ENCODE measurements around the gene SUMF1.

Gene SUMF1

DNA sequence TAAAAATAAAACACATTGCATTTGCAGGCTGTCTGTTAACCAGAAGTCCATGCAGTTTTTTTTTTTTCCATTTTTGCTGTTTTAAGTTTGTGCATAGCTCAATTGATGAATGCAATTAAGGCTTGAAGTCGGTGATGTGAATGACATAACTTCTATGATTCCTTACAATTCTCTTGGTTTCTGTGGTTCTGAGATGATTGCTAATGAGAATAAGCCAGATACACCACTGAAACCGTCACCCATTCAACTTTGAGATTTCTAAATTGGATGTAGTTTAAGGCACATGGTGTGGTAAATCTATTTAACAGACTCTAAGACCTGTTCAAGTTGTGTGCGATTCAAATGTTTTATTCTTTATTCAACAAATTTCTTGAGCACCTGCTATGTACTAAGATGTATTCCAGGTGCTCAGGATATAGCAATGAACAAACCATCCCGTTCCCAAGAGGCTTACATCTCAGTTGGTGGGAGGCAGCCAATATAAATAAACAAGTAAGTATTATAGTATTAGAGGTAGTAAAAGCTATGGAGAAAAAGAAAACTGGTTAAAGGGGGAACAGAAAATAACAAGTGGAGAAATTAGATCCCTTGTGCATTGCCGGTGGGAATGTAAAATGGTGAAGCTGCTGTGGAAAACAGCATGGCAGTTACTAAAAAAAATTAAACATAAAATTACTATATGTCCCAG lies 30.1 kb upstream of the SUMF1 start:
- DNase-seq (ENCODE audit: low spot score): no peak

DNA sequence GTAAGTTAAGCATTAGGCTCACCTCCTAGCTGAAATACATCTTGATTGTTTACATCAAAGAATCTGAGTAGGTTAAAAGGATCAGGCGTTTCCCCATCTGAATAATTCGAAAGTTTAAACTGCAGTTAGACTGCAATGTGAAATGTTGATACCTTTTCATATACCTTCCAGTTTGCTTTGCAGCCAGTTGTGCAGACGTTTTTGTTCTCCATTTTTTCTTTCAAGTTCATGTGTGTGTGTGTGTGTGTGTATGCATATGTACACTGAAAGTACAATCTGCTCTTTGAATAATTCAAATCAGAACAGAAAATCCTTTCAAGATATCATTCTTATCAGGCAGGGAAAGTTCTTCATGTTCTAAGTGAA lies 29.0 kb upstream of the SUMF1 start:
- no peak for DNase-seq (ENCODE audit: low spot score)

DNA sequence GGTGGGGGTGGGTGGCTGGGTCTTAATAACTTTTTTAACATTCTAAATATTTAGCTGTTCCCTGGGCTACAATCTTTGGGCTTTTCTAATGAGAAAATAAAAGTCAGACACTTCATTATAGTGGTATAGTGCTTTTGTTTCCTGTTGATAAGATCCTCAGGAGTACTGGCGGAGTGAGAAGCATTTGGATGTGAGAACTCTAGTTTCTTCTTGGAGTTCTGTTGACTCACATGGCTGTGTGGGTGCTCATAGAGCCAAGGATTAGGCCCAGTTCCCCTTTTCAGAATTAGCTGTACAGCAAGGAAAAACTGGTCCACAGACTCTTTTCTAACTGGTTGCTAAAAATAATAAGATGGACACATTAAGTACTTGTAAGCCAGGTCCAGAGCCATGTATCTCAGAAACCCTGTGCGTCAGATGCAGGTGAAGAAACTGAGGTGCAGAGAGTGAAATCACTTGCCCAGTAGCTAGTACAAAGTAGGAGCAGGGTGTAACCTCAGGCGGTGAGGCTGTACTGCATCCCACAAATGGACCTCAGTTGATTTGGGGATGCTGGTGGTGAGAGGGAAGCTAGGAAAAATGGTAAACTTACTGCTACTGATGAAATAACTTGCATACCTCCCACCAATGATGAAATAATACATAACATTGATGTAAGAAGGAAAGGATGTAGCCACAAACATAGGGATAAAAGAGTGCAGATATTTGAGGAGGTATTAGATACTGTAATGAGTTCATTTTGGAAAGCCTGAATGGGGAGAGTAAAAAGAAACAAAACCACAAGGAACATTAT lies 28.4 kb upstream of the SUMF1 start:
- DNase-seq (ENCODE audit: low spot score): no peak

DNA sequence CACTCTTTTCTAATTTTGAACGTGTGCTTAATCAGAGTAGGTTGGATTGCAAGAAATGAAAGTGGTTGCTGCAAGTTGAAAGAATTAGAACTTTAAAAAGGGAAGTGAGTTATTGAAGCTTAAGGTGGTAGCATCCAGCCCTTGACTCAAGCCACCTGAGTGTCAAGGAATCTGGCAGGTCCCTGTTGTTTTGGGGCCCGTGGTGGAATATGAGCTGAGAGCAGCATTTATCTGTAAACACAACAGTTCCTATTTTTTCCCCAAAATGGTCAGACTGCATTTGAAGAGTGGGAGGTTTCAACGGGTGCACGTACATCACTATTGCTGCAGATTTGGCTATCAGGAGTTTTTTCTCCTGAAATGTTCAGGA lies 27.8 kb upstream of the SUMF1 start:
- no peak for DNase-seq (ENCODE audit: low spot score)

DNA sequence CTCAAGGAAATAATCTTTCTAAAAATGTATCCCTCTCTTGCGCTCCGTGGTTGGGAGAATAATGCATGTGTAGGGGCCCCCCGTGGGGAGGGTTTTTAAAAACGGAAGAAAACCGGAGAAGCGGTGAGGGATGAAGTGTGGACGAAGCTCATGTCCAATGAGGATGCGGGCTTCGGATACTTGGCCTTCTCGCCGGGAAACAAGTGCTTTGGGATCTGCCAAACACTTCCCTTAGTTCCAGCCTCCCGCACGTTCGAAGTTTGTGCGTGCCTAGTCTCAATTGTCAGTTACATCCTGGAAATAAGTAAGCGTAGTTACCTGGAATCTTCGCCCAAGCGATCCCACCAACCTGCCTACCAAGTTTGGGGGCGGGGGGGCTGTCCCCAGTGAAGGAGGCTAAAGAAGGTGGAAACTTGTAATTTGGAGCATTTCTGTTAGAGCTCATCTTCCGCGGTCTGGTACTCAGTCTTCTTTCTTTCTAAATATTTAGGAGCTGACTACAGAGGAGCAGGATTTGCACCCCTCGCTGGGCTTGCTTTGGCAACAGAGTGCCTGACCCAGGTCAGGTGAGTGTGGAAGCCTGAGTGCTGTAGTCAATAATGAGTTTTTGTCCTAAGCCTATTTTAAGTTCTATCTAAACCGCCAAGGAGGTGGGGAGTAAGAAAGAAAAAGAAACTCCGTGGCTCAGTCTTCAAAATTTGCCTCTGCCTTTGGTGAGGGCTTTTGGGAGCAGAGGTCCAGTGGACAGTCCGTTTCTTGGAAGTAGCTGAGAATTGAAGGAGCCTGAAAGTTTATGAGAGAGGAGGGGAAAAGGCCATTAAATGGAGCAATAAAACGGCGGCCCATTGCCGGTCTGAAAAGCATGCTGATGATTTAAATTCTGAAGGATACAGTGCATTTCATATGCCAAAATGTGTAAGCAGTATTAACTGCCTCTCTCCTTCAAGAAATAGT lies 27.1 kb upstream of the SUMF1 start:
- DNase-seq (ENCODE audit: low spot score): no peak

DNA sequence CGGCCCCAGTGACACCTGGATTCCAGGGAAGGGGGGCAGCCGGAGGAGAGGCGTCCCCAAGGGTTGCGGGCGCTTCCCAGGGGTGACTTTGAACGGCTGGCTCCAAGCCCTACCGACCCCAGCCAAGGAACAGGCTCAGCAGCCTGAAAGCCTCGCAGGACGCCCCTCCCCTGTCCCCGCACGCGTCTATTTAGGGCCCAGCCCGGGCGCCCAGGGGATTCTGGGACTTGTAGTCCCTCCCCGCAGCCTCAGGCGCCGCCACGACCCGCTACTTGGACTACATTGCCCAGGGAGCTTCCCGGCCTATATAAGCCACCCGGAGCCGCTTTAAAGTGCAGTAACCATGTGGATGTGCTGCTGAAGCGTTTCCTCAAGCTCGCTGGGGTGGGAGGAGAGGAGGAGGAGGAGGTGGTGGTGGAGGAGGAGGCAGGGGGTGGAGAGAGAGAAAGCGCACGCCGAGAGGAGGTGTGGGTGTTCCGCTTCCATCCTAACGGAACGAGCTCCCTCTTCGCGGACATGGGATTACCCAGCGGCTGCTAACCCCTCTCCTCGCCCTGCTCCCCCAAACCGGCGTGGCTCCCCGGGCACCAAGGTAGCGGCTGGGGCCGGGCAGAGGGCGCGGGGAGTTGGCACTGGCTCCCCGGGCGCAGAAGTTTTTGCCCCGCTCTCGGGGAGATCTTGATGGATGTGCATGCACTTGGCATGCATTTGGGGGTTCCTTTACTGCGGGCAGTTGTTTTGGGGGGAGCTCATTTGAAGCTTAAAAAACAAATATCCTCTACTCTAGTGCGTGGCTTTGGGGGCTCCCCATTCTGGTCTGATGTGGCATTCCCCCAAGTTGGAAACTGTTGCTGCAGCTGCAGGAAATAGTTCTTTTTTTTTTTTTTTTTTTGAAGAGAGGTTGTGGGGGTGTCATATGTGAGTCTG lies 26.2 kb upstream of the SUMF1 start, which contains the start of gene ITPR1:
Gene ITPR1 (plus strand): TSS at position 335 of the 927 bp plus-strand sequence. CDS start 23,144 bp downstream, outside the sequence.
- peak; percentile 97 for DNase-seq (ENCODE audit: low spot score)

DNA sequence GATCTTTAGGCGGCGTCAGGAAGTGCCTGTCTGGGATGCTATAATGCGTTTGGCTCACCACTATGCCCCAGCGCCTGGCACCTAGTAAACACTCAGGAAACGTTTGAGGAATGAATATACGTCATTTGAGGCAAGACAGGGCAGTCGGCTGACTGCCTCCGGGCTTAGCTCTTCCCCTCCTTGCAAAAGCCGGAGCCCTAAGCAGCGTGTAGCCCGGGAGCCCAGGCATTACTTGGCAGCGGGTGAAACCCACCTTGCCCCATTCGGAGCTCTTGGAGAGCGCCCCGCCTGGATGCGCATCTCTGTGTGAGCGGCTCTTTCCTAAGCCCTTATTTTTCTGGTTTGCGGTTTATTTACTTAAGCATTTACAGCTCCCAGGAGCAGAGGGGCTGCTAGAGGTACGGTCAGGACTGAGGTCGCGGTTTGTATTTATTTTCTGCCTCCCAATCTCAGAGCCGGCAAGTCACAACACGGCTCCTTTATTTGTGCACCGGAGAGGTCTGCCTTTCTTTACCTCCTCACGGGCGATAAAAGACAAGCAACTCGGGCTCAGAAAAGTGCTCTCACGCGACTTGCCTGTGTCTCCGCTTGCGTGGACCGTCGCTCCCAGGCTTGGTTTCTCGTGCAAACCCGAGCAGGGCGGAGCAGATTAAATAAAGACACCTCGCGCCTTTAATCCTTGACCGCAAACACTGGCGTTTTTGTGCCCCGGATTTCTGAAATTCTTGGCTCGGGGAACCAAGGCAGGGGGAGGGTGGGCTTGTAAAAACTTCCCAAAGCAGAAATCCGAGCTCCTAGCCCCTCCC lies 25.3 kb upstream of the SUMF1 start:
- DNase-seq (ENCODE audit: low spot score): peak; percentile 35

DNA sequence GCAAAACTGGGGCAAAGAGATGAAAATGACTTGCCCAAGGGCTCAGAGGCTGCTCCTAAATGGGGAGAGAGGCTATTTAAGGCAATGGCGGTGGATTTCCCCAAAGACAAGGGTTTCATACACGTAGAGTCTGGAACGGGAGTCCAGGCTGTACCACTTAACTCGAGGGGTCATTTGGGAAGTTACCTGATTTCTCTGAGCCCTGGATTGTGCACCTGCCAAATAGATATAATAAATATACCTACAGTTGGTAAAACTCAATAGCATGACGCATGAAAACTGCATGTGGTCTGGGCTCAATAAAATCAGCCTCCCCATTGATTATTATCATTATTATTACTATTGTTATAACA lies 24.8 kb upstream of the SUMF1 start:
- no peak for DNase-seq (ENCODE audit: low spot score)

DNA sequence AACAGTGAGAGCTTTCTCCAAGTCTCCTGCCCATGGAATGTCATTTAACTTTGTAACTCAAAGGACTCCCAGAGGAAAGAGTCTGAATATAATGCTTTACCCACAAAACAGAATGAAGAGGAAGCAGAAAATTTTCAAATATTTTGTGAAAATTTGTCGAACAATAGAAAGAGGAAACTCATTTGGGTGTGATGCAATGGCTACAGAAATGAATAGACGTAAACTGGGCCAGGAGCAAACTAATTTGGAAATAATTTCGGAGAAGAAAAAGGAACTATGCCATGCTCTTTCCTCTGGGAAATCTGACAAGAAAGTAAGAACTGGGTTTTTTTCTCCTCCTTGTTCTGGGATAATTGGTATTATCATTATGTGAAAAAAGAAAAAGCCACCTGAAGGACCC lies 11.2 kb upstream of the SUMF1 start:
- DNase-seq (ENCODE audit: low spot score): no peak

DNA sequence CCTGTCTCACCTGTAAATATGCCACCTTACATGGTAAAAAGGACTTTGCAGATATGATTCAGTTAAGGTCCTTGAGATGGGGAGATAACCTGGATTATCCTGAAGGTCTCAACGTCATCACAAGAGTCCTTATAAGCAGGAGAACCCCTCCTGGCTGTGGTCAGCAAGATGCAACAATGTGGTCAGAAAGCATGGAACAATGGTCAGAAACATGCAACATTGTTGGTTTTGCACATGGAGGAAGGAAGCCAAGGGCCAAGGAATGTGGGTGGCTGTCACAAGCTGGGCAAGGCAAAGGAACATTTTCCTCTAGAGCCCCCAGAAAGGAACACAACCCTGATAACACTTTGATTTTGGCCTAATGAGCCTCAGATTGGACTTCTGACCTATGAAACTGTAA lies 9.4 kb upstream of the SUMF1 start:
- no peak for DNase-seq (ENCODE audit: low spot score)

DNA sequence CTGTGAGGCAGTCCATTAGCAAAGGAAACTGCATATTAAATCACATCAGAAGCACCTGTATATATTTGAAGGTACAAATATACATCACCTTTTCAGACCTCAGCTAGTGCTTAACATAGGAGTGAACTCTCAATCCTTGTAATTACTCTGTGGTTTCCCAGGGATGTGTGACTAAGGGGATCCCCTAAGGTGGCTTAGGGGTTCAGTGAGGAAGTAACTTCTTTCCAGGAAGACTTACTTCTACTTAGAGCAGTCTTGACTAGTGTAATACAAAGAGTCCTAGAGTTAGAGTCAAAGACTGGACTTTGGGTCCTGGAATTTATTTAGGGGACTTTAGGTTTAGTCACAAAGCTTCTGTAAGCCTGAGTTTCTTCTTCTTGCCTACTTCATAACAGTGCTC lies 8.7 kb upstream of the SUMF1 start:
- no peak for DNase-seq (ENCODE audit: low spot score)

DNA sequence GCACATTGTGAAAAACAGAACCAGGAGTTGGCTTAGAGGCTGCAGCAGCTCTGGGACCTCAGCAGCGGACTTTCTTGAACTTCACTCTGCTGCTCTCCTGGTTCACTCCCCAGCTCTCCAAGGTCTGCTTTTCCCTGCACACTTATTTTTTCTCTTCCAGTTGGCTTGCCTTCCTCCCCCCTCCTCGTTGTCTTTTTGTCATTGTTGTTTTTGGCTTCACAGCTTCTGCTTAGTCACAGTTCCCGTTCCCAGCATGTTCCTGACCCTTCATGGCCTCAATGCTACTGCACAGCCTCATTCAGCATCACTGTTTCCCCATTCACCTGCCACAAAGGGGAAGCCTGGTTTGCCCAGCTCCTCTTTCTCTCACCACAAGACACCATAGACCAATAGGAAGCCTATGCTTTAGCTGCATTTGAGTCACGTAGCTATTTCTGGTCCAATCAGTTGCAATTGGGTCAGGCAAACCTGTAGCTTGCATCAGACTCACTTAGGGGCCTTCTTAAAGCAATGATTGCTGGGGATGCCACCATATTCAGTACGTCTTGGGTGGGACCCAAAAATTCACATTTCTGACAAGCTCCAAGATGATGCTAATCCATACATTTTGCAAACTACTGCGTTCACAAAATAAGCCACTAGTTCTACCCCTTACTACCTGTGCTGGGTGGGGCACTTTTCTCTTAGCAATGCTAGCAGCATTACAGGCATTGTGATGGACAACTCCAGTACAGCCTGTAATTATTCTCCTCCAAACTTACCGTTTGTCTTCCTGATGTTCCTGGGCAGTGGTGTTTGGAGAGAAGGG lies 7.8 kb upstream of the SUMF1 start:
- no peak for DNase-seq (ENCODE audit: low spot score)

DNA sequence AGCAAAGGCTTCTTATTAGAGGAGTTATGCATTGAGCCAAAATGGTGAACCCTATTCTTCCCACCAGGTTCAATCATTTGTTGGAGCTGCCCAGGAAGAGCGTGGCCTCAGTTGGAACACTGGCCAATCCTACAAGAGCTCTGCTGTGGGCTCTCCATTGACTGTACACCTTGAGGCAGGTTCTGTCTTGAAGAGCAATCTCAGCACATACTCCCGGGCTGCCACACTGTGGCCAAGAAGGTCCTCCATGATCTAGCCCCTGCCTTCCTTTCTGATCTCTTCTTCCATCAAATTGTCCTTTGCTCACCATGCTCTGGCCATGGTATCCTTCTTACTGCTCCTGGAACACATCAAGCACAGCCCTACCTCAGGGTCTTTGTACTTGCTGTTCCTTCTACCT lies 5.7 kb upstream of the SUMF1 start:
- DNase-seq (ENCODE audit: low spot score): no peak

DNA sequence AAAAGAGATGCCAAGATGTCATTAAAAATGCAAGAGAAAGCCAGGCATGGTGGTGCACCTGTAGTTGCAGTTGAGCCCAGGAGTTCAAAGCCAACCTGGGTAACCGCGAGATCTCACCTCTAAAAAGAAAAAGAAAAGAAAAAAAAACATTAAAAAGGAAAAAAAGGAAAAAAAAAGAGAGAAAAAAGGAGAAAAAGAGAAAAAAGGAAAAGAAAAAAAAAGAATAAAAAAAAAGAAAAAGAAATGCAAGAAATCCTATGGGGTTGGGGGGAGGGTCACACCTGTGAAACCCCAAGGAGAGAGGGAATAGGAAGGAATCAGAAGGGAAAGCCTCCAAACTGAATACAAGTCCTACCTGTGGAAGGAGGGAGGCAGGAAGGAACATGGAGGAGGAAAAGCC lies 5.2 kb upstream of the SUMF1 start:
- DNase-seq (ENCODE audit: low spot score): no peak

DNA sequence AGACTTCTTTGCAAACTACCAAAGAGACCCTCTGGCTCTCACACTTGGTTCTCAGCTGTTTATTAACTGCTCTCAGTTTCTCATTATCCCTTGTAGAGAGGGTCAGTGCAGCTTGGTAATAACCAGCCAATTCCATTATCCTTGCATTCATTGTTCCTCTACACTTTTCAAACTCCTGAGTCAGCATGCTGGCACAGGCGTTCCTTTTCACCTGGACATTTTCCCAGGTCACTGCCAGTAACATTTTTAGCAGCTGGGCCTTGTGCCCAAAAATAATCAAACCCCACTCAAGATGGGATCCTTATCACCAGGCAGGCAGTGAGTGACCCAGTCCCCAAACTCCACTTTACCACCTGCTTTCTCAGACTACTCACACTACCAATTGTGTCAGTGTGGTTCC lies 4.8 kb upstream of the SUMF1 start:
- no peak for DNase-seq (ENCODE audit: low spot score)

DNA sequence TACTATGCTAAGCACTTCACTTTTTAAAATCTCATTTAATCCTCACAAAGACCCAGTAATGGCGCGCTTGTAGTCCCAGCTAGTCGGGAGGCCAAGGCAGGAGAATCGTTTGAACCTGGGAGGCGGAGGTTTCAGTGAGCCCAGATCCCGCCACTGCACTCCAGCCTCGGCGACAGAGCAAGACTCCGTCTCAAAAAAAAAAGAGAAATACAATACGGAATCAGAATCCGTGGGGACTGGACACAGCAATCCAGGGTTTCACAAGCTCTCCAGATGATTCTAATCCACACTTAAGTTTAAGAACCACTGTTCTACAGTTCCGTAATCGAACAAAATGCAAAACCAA lies 426 bp upstream of the SUMF1 start:
- DNase-seq (ENCODE audit: low spot score): no peak

DNA sequence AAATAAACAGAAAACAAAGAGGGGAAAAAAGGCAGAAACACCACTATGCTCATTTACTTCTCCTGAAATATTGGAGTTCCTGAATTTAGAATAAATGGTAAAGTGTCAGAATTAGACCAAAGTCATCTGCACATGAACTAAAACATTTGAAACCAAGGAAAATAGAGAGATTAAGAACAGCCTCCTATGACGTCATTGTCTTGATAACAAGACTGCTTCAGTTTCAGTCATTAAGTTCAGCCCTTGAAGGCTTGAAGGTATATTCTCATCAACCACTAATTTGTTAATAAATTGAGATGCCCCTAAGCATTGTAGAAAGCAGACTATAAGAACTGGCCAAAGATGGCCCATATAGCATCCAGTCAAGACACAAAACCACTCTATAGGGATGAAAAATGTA lies 2.5 kb downstream of the SUMF1 start:
- DNase-seq (ENCODE audit: low spot score): no peak

DNA sequence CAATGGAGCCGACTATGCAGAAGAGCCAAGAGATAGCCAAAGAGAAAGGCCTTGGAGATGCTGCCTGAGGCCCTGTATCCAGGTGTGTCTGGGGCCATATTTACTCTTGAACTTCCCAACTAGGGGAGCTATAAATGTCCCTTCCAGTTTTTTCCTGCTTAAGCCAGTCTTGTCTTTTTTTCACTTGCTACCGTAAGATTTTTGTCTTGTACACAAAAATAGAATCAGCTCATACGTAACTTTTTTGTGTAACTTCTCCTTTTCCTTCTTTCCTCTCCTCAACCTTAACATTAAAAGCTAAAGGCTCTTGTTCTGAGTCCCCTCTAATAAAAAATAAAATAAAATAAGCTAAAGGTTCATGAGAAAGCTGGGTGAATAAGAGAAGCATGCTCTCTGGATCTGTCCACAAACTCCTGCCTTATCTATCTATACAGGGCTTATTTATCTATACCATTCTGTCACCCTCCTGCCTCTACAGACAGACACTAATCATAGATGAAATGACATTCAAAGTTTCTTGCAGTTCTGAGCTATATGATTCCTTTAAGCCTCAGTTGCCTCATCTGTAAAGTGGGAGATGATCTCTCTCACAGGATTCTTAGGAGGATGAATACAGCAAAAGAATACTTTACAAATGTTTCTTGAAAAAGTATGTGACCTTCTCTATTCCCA lies 4.6 kb downstream of the SUMF1 start:
- no peak for DNase-seq (ENCODE audit: low spot score)

DNA sequence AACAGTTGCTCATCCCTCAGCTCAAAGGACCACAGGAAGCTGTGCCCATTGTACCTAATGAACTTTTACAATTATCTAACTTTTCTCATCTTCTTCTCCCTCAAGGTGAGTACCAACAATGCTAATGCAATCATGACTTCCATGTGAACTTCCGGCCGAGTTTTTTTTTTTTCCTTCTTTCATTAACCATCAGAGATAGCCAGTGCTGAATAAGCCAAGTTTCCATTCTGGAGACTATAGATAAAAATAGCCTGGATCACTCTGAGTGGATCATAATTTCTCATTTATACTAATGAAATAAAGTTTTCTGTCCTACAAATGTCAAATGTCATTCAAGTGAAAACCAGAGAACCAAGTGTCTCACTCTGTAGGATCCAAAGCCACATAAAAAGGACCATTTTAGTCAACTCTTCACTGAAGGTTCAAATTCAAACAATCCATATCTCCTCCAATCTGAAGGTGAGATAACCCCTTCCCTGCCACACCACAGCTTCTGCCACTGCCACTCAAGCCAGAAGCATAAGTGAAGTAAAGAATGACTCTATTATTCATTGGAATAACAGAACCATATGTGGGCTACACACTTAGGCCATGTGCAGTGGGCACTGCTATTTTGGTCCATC lies 5.5 kb downstream of the SUMF1 start:
- DNase-seq (ENCODE audit: low spot score): no peak

Data from putamen (tissue), 1 donor.